Esophagus squamous epithelium (tissue), 4 donors: ENCODE results near the gene SLC25A36.

Source experiments
- POLR2A ChIP-seq, 4 donors: fragments of 450-650 bp; IDR thresholded peaks; one replicate each; pipeline ENCODE4 v1.6.1; 2017; ENCODE audit warnings: antibody characterized with exemption in 4 of 4, mild to moderate bottlenecking in 4 of 4, moderate library complexity in 3 of 4
- TF ChIP-seq, protein P1 (sequence below), 6 experiments: fragments of 450-650 bp in 4 of 6; fragments of 200-600 bp in 2 of 6; sonication (generic) in 2 of 6; IDR thresholded peaks; one replicate each; pipeline ENCODE4 v1.5.1; 2016 to 2019; ENCODE audit warnings: antibody characterized with exemption in 6 of 6, mild to moderate bottlenecking in 4 of 6, moderate library complexity in 4 of 6

DNA sequence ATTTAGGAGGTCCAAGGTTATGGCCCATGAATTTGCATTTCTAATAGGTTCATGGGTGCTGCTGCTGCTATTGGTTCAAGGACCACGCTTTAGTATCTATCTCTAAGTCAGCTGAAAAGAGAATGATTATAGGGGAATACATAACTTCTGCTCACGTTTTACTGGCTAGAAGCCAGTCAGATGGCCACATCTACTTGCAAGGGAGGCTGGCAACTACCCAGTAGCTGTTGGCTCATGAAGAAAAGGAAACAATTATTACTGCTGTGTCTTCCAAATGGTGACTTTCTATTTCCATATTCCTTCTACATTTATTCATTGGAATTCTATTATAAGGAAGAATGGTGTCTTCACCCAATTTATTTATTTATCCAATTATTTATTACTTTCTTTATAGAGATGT lies 54.2 kb downstream of the SLC25A36 start:
- no peak for TF ChIP-seq POLR2A (IDR thresholded peaks at IDR 0.05)
- TF ChIP-seq, protein P1, sequence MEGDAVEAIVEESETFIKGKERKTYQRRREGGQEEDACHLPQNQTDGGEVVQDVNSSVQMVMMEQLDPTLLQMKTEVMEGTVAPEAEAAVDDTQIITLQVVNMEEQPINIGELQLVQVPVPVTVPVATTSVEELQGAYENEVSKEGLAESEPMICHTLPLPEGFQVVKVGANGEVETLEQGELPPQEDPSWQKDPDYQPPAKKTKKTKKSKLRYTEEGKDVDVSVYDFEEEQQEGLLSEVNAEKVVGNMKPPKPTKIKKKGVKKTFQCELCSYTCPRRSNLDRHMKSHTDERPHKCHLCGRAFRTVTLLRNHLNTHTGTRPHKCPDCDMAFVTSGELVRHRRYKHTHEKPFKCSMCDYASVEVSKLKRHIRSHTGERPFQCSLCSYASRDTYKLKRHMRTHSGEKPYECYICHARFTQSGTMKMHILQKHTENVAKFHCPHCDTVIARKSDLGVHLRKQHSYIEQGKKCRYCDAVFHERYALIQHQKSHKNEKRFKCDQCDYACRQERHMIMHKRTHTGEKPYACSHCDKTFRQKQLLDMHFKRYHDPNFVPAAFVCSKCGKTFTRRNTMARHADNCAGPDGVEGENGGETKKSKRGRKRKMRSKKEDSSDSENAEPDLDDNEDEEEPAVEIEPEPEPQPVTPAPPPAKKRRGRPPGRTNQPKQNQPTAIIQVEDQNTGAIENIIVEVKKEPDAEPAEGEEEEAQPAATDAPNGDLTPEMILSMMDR (IDR thresholded peaks at IDR 0.05) = no peak
